HFF-Myc (cell line): Measurements from ENCODE around the gene PEMT.

Experiments
- DNase-seq: peaks from one replicate; pipeline ENCODE4 v3.0.0-alpha.2; 2011; ENCODE audit warnings: low read depth; ENCODE audit errors: extremely low read depth
- H3K4me3 ChIP-seq: replicated peaks from 2 replicates; pipeline ENCODE4 v1.5.1; 2011; ENCODE audit warnings: low read depth, mild to moderate bottlenecking, control low read depth, low read length
- TF ChIP-seq, protein P1 (sequence below): IDR thresholded peaks from 2 replicates; pipeline ENCODE4 v1.5.1; 2012; ENCODE audit warnings: mild to moderate bottlenecking, low read depth, low read length, control low read depth; ENCODE audit errors: missing control alignments

The PEMT gene

DNA sequence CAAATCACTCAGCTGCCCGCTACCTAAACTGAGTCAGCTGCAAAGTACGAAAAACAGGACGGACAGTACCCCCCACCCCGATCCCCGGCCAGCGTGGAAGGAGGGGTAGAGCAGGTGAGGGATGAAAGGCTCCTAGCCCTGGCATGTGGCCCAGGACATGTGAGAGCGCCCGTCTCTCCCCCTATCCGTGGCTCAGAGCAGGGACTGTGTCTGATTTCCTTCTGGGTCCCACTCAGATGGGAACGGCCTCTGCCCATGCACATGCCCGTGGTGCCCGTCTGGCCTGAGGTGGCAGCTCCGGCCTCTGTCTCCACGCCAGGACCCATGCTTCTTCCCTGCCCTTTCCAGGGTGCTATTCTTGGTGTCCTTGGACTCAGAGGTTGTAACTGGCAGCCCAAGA lies 65.1 kb downstream of the PEMT start:
- no peak for DNase-seq

DNA sequence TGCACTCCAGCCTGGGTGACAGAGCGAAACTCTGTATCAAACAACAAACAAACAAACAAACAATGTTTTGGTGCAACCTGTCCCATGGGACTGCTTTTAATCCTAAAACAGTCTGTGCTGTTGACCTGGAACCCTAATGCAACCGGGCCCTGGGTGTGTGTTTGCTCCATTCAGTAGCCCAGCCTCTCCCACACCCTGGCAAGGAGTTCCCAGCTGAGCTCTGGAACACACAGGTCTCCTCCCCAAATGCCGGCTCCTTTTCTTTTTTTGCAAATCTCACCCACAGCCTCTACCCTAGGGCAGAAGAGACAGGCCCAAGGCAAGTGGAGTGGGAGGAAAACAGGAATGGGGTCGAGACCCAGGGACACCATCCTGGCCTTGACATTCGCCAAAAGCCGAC lies 65.6 kb downstream of the PEMT start:
- TF ChIP-seq, protein P1, sequence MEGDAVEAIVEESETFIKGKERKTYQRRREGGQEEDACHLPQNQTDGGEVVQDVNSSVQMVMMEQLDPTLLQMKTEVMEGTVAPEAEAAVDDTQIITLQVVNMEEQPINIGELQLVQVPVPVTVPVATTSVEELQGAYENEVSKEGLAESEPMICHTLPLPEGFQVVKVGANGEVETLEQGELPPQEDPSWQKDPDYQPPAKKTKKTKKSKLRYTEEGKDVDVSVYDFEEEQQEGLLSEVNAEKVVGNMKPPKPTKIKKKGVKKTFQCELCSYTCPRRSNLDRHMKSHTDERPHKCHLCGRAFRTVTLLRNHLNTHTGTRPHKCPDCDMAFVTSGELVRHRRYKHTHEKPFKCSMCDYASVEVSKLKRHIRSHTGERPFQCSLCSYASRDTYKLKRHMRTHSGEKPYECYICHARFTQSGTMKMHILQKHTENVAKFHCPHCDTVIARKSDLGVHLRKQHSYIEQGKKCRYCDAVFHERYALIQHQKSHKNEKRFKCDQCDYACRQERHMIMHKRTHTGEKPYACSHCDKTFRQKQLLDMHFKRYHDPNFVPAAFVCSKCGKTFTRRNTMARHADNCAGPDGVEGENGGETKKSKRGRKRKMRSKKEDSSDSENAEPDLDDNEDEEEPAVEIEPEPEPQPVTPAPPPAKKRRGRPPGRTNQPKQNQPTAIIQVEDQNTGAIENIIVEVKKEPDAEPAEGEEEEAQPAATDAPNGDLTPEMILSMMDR, result no peak
- no peak for DNase-seq
- H3K4me3 ChIP-seq, result no peak overlapping the region

More for the DNA sequence above, 65.1 kb downstream of the PEMT start:
- TF ChIP-seq, protein P1, result no peak
- H3K4me3 ChIP-seq, result no peak overlapping the region

DNA sequence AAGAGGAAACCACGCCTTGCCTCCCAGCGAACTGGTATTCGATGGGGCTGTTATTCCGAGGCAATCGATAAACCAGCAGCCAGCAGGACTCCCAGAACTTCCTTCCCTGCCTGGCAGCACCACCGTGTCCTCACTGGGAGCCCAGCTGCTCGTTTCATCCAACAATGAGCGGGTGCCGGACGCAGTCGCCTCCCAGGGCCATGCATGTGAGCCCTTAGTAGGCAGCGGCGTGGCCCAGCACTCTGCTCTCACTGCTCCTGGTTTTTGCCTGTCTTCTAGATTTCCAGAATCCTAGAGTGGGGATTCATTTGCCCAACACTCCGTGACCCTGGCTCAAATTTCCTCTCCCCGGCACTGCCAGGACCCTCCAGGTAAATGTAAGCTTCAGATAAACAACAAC lies 66.2 kb downstream of the PEMT start:
- TF ChIP-seq, protein P1, result no peak
- no peak overlapping the region for H3K4me3 ChIP-seq
- DNase-seq, result no peak

DNA sequence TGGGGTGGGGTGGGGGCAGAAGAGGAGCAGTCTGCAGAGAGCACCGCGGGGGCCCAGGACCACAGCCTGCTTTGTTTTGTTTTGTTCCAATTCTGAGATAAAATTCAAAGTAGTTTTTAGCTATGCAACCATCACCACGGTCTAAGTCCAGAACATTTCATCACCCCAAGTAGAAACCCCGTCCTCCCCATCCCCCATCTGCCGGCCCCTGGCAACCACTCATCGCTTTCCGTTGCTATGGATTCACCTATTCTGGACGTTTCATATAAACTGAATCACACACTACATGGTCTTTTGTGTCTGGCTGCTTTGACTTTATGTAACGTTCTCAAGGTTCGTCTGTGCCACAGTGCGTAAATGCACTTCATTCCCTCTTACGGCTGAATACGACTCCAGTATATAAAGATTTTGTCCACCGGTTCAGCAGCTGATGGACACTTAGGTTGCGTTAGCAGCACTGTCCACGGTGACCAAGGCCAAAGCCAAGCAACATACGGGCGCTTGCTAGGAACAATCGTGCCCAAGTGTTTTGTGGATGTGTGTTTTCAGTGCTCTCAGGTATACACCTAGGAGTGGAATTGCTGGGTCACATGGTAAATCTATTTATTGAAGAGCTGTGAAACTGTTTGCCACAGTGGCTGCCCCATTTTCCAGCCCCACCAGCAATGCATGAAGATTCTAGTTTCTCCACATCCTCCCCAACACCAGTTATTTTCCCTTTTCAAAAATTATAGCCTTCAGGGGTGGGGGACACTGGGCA lies 67.6 kb downstream of the PEMT start:
- DNase-seq, result no peak
- TF ChIP-seq, protein P1, result no peak
- H3K4me3 ChIP-seq, result no peak overlapping the region

DNA sequence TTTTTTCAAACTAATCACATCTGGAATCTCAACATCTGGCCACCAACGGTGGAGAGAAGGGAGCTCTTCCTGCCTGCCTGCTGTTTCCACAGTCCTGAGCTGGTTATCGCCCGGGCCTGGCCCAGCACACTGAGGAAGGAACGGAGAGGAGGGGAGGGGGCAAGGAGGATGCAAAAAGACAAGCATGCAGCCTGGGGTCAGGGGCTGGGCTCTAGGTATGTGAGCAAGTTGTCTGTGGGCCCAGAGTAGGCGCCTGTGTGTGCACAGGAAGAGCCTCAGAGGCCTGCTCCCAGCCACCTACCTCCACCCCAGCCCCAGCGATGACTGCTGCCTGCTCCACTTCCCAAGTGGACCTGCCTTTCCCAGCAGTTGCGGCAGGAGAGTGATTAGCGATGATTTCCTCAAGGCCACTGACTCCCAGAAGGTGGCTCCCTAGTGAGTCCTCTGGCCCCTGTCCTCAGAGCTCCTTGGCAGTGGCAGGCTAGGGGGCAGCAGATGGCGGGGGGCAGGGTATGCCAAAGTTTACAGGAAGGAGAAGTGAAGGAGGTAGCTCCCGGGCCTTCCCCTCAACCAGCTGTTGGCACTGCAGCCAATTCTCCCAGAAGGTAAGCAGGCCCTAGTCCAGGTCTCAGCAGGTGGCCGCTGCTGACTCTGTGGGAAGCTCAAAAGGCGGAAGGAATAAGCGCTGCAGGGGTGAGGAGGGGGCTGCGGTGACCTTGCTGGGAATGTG lies 68.3 kb downstream of the PEMT start:
- H3K4me3 ChIP-seq, result no peak overlapping the region
- DNase-seq, result no peak
- TF ChIP-seq, protein P1, result no peak

DNA sequence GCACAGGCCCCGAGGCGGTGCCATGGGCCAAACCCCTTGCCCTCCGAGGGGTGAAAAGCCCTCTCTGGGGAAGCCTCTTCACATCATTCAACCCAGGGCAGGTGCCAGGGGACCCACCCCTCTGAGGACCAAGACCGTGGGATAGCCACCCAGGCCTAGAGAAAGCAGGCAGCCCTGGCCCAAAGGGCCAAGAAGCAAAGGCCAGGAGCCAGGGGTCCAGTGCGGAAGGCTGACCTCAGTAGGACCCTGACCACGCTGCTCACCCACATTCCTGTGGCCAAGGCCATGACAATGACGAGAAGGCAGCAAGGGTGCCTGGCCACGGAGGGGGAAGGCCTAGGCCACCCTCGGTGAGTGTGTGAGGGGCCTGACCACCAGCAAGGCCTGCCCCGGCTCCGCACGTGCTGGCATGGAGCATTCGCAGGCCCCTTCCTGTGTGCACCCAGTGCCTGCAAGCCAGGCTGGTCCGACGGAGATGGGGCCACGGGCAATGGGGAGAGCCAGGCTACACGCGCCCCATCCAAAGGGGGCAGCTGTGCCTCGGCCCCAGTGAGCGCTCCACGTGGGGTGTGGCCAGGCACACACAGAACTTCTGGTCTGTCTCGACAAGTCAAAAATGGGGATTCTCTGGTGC lies 70.8 kb downstream of the PEMT start:
- TF ChIP-seq, protein P1, result no peak
- DNase-seq, result no peak
- H3K4me3 ChIP-seq, result no peak overlapping the region
